ENCODE measurements around the gene AHSG. TPM values are rescaled to one million over a fixed set of nuclear protein-coding genes. Genes with fewer than 3 reads are reported as not detected.

Gene AHSG
- total and polyA plus RNA-seq, 10 of the 15 experiments (the other 5 are each of a cell fraction or from before 2014, with no cell fraction given): 0.06 to 0.90 (median 0.15) TPM; not detected in 7

DNA sequence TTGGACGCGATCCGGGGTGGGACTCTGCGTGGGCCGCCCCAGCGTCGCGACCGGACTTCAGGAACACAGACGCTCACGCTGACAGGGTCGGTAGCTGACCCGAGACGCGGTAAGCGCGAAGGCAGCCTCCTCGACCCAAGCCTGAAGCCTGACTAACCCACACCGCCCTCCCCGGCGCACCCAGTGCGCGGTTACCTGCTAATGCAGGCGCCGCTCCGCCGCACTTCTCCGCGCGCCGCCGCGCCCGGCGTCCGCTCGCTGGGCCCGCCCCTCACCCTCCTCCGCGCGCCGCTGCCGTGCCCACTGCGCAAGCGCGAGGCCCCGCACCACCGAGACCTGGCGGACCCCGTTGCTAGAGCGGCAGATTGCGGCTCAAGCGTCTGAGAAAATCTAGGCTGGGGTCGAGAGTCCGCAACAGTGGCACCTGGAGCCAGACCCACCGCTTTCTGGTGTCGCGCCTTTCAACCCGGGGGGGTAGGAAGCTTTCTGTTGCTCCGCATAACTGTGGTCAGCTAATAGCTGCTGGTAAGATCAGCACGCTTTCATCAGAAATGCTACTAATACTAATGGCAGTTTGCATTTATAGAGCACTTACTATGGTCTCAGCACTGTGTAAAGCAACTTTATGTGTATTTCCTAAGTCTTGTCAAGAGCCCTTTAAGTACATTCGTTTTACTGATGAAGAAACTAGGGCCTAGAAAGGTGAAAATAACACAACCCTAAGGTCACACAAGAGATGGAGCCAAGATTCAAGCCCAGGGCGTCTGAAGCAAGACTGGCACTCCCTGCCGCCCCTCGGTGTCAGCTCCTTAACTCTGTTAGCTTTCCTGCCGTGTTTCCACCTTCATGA is 45.6 kb upstream of the AHSG start, which contains the start of gene TBCCD1 (continued):
- TF ChIP-seq TCF12 (IDR thresholded peaks at IDR 0.05; ENCODE audit: low read depth, low read length) (peak; percentile 60; the same call in 1 of the 2 replicates), CBFB (IDR thresholded peaks at IDR 0.05; ENCODE audit: low read depth) (peak; percentile 31; the same call in 1 of the 2 replicates), TBL1XR1 (IDR thresholded peaks at IDR 0.05; ENCODE audit: low read depth, low read length) (peak; percentile 69), JUND (IDR thresholded peaks at IDR 0.05; ENCODE audit: low read depth, low read length) (0 out of 2 replicates have a peak, but pooled peaks have one; percentile 9), BACH1 (IDR thresholded peaks at IDR 0.05; ENCODE audit: borderline replicate concordance) (peak; percentile 92), SMAD5 (IDR thresholded peaks at IDR 0.05; ENCODE audit: low read depth) (peak; percentile 75; the same call in 1 of the 2 replicates), STAT3 (IDR thresholded peaks at IDR 0.05; ENCODE audit: low read depth, low read length) (no peak), IRF4 (IDR thresholded peaks at IDR 0.05; ENCODE audit: low read depth, low read length) (no peak), RUNX3 (IDR thresholded peaks at IDR 0.05; ENCODE audit: low read length) (peak; percentile 80), MEF2A (IDR thresholded peaks at IDR 0.05; ENCODE audit: insufficient read depth, low read depth, low read length) (no peak), SIN3A (IDR thresholded peaks at IDR 0.05; ENCODE audit: low read depth, low read length) (peak; percentile 52; the same call in 1 of the 2 replicates), RCOR1 (conservative IDR thresholded peaks at IDR 0.05; ENCODE audit: low read depth, low read length) (peak; percentile 87; the same call in 1 of the 2 replicates)
- TF ChIP-seq, protein P1, sequence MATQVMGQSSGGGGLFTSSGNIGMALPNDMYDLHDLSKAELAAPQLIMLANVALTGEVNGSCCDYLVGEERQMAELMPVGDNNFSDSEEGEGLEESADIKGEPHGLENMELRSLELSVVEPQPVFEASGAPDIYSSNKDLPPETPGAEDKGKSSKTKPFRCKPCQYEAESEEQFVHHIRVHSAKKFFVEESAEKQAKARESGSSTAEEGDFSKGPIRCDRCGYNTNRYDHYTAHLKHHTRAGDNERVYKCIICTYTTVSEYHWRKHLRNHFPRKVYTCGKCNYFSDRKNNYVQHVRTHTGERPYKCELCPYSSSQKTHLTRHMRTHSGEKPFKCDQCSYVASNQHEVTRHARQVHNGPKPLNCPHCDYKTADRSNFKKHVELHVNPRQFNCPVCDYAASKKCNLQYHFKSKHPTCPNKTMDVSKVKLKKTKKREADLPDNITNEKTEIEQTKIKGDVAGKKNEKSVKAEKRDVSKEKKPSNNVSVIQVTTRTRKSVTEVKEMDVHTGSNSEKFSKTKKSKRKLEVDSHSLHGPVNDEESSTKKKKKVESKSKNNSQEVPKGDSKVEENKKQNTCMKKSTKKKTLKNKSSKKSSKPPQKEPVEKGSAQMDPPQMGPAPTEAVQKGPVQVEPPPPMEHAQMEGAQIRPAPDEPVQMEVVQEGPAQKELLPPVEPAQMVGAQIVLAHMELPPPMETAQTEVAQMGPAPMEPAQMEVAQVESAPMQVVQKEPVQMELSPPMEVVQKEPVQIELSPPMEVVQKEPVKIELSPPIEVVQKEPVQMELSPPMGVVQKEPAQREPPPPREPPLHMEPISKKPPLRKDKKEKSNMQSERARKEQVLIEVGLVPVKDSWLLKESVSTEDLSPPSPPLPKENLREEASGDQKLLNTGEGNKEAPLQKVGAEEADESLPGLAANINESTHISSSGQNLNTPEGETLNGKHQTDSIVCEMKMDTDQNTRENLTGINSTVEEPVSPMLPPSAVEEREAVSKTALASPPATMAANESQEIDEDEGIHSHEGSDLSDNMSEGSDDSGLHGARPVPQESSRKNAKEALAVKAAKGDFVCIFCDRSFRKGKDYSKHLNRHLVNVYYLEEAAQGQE (IDR thresholded peaks at IDR 0.05; ENCODE audit: low read depth, low read length): no peak
- TF ChIP-seq, protein P2, sequence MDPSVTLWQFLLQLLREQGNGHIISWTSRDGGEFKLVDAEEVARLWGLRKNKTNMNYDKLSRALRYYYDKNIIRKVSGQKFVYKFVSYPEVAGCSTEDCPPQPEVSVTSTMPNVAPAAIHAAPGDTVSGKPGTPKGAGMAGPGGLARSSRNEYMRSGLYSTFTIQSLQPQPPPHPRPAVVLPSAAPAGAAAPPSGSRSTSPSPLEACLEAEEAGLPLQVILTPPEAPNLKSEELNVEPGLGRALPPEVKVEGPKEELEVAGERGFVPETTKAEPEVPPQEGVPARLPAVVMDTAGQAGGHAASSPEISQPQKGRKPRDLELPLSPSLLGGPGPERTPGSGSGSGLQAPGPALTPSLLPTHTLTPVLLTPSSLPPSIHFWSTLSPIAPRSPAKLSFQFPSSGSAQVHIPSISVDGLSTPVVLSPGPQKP (IDR thresholded peaks at IDR 0.05; ENCODE audit: low read depth, low read length): peak; percentile 57; the same call in 1 of the 2 replicates
- TF ChIP-seq, protein P3, sequence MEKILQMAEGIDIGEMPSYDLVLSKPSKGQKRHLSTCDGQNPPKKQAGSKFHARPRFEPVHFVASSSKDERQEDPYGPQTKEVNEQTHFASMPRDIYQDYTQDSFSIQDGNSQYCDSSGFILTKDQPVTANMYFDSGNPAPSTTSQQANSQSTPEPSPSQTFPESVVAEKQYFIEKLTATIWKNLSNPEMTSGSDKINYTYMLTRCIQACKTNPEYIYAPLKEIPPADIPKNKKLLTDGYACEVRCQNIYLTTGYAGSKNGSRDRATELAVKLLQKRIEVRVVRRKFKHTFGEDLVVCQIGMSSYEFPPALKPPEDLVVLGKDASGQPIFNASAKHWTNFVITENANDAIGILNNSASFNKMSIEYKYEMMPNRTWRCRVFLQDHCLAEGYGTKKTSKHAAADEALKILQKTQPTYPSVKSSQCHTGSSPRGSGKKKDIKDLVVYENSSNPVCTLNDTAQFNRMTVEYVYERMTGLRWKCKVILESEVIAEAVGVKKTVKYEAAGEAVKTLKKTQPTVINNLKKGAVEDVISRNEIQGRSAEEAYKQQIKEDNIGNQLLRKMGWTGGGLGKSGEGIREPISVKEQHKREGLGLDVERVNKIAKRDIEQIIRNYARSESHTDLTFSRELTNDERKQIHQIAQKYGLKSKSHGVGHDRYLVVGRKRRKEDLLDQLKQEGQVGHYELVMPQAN (conservative IDR thresholded peaks at IDR 0.05): peak; percentile 75
- TF ChIP-seq, protein P4, sequence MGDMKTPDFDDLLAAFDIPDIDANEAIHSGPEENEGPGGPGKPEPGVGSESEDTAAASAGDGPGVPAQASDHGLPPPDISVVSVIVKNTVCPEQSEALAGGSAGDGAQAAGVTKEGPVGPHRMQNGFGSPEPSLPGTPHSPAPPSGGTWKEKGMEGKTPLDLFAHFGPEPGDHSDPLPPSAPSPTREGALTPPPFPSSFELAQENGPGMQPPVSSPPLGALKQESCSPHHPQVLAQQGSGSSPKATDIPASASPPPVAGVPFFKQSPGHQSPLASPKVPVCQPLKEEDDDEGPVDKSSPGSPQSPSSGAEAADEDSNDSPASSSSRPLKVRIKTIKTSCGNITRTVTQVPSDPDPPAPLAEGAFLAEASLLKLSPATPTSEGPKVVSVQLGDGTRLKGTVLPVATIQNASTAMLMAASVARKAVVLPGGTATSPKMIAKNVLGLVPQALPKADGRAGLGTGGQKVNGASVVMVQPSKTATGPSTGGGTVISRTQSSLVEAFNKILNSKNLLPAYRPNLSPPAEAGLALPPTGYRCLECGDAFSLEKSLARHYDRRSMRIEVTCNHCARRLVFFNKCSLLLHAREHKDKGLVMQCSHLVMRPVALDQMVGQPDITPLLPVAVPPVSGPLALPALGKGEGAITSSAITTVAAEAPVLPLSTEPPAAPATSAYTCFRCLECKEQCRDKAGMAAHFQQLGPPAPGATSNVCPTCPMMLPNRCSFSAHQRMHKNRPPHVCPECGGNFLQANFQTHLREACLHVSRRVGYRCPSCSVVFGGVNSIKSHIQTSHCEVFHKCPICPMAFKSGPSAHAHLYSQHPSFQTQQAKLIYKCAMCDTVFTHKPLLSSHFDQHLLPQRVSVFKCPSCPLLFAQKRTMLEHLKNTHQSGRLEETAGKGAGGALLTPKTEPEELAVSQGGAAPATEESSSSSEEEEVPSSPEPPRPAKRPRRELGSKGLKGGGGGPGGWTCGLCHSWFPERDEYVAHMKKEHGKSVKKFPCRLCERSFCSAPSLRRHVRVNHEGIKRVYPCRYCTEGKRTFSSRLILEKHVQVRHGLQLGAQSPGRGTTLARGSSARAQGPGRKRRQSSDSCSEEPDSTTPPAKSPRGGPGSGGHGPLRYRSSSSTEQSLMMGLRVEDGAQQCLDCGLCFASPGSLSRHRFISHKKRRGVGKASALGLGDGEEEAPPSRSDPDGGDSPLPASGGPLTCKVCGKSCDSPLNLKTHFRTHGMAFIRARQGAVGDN (IDR thresholded peaks at IDR 0.05): peak; percentile 72; the same call in 1 of the 2 replicates
